Measurements from ENCODE around the gene DPP7.

Gene DPP7

GRCh38 chr9:137143459-137143858 lies 28.9 kb upstream of the DPP7 start:
- Histone ChIP-seq H3K9me3 (ENCODE audit: insufficient read depth, low read length) (no peaks in the 10 kb centered on the region), H3K4me1 (ENCODE audit: low read length) (no peaks in the 10 kb centered on the region), H3K27me3 (ENCODE audit: low read depth, low read length) (0 out of 2 replicates have a peak, but pooled peaks cover 19% of the 10 kb centered on the region), H3K36me3 (replicated peaks; ENCODE audit: low read depth, low read length) (no peaks in the 10 kb centered on the region), H3K4me3 (ENCODE audit: low read length) (no peak overlapping the region), H4K20me1 (ENCODE audit: insufficient read depth, low read length) (no peaks in the 10 kb centered on the region), H3K9ac (ENCODE audit: low read length) (no peak overlapping the region), H3K4me2 (ENCODE audit: low read length) (no peak overlapping the region), H3K79me2 (ENCODE audit: low read length) (no peaks in the 10 kb centered on the region), H3K27ac (ENCODE audit: low read length) (no peak overlapping the region), H2AFZ (ENCODE audit: low read depth, low read length) (no peak overlapping the region)
- TF ChIP-seq CTCF (IDR thresholded peaks at IDR 0.05; ENCODE audit: low read depth, low read length) (no peak), EZH2phosphoT487 (IDR thresholded peaks at IDR 0.05; ENCODE audit: low read depth) (no peak)

- no peak overlapping the region for H3K27ac ChIP-seq (ENCODE audit: low read length)
- no peak overlapping the region for H2AFZ ChIP-seq (ENCODE audit: low read depth, low read length)
- H3K36me3 ChIP-seq (replicated peaks; ENCODE audit: low read depth, low read length): no peaks in the 10 kb centered on the region
- H3K4me3 ChIP-seq (ENCODE audit: low read length): no peak overlapping the region
- TF ChIP-seq EZH2phosphoT487 (IDR thresholded peaks at IDR 0.05; ENCODE audit: low read depth) (no peak), CTCF (IDR thresholded peaks at IDR 0.05; ENCODE audit: low read depth, low read length) (no peak)
- H3K79me2 ChIP-seq (ENCODE audit: low read length): no peaks in the 10 kb centered on the region
- H3K4me2 ChIP-seq (ENCODE audit: low read length): no peak overlapping the region
- no peak overlapping the region for H3K9ac ChIP-seq (ENCODE audit: low read length)
- no peaks in the 10 kb centered on the region for H4K20me1 ChIP-seq (ENCODE audit: insufficient read depth, low read length)
- no peaks in the 10 kb centered on the region for H3K9me3 ChIP-seq (ENCODE audit: insufficient read depth, low read length)
- no peaks in the 10 kb centered on the region for H3K4me1 ChIP-seq (ENCODE audit: low read length)
- 0 out of 2 replicates have a peak, but pooled peaks cover 19% of the 10 kb centered on the region for H3K27me3 ChIP-seq (ENCODE audit: low read depth, low read length)
Measured at GRCh38 chr9:137141976-137142936, 27.7 kb upstream of the DPP7 start.

- Histone ChIP-seq H3K4me3 (ENCODE audit: low read length) (no peak overlapping the region), H3K27ac (ENCODE audit: low read length) (no peak overlapping the region), H3K9ac (ENCODE audit: low read length) (no peak overlapping the region), H3K4me2 (ENCODE audit: low read length) (no peak overlapping the region), H3K79me2 (ENCODE audit: low read length) (no peaks in the 10 kb centered on the region), H3K4me1 (ENCODE audit: low read length) (no peaks in the 10 kb centered on the region), H3K36me3 (replicated peaks; ENCODE audit: low read depth, low read length) (no peaks in the 10 kb centered on the region), H2AFZ (ENCODE audit: low read depth, low read length) (no peak overlapping the region), H3K27me3 (ENCODE audit: low read depth, low read length) (0 out of 2 replicates have a peak, but pooled peaks cover 19% of the 10 kb centered on the region), H4K20me1 (ENCODE audit: insufficient read depth, low read length) (no peaks in the 10 kb centered on the region), H3K9me3 (ENCODE audit: insufficient read depth, low read length) (no peaks in the 10 kb centered on the region)
- TF ChIP-seq CTCF (IDR thresholded peaks at IDR 0.05; ENCODE audit: low read depth, low read length): no peak
- TF ChIP-seq EZH2phosphoT487 (IDR thresholded peaks at IDR 0.05; ENCODE audit: low read depth): no peak
Measured at GRCh38 chr9:137141050-137141810, 26.7 kb upstream of the DPP7 start.
